Measurements from ENCODE around the gene TRIM56.
"Not testable (repeated sequence)": the region's sequence is repeated elsewhere in the genome, so short reads cannot be mapped to it uniquely, and the experiment has no call there.

DNA sequence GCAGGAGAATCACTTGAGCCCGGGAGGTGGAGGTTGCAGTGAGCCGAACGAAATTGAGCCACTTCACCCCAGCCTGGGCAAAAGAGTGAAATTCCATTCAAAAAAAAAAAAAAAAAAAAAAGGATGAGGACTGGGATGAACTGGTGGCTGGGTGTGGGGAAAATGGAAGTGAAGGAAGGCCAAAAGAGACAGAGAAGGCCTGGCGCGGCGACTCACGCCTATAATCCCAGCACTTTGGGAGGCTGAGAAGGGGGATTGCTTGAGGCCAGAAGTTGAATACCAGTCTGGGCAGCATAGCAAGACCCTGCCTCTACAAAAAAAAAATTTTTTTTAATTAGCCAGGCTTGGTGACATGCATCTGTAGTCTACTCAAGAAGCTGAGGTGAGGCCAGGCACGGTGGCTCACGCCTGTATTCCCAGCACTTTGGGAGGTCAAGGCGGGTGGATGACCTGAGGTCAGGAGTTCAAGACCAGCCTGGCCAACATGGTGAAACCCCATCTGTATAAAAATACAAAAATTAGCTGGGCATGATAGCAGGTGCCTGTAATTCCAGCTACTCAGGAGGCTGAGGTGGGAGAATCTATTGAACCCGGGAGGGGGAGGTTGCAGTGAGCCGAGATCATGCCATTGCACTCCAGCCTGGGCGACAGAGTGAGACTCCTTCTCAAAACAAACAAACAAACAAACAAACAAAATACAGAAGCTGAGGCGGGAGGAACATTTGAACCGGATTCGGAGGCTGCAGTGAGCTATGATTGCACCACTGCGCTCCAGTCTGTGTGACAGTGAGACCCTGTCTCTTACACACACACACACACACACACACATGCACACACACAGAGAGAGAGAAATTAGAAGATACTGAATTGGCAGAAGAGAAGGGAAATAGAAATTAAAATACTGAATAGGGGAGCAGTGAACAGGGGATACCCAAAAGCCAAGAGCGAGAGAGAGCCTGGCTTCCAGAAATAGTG is 47.6 kb downstream of the TRIM56 start:
- not testable (repeated sequence) for TF ChIP-seq FOXP2 (optimal IDR thresholded peaks at IDR 0.05; ENCODE audit: control extremely low read depth, extremely low read length, insufficient read depth); EZH2 (IDR thresholded peaks at IDR 0.05)
